ENCODE data around the gene MGAT4D.
"Not testable (repeated sequence)": the region's sequence is repeated elsewhere in the genome, so short reads cannot be mapped to it uniquely, and the experiment has no call there.

GRCh38 chr4:140444347-140444746, 53.7 kb downstream of the MGAT4D start:
- TF ChIP-seq POLR2A (IDR thresholded peaks at IDR 0.05; ENCODE audit: low read depth, low read length); PBX3 (IDR thresholded peaks at IDR 0.05; ENCODE audit: insufficient replicate concordance, low read depth, low read length); EZH2 (IDR thresholded peaks at IDR 0.05; ENCODE audit: borderline replicate concordance, control insufficient read depth, low read depth, low read length); NFYB (IDR thresholded peaks at IDR 0.05; ENCODE audit: insufficient read depth, low read depth, low read length); CTCF (IDR thresholded peaks at IDR 0.05 in 2 of 3, conservative IDR thresholded peaks at IDR 0.05 in 1 of 3; ENCODE audit: control insufficient read depth in 2 of 3, extremely low read depth in 1 of 3, insufficient read depth in 1 of 3, low read depth in 3 of 3, low read length in 3 of 3); EP300 (IDR thresholded peaks at IDR 0.05; ENCODE audit: borderline replicate concordance in 1 of 2, control insufficient read depth in 1 of 2, low read depth in 2 of 2, low read length in 2 of 2); HDAC2 (IDR thresholded peaks at IDR 0.05); JUND (IDR thresholded peaks at IDR 0.05; ENCODE audit: low read depth, low read length); EGR1 (IDR thresholded peaks at IDR 0.05; ENCODE audit: borderline replicate concordance in 1 of 2, low read depth in 2 of 2, low read length in 2 of 2); POLR2AphosphoS5 (IDR thresholded peaks at IDR 0.05; ENCODE audit: low read length): not testable (repeated sequence)
- TF ChIP-seq, protein P1, sequence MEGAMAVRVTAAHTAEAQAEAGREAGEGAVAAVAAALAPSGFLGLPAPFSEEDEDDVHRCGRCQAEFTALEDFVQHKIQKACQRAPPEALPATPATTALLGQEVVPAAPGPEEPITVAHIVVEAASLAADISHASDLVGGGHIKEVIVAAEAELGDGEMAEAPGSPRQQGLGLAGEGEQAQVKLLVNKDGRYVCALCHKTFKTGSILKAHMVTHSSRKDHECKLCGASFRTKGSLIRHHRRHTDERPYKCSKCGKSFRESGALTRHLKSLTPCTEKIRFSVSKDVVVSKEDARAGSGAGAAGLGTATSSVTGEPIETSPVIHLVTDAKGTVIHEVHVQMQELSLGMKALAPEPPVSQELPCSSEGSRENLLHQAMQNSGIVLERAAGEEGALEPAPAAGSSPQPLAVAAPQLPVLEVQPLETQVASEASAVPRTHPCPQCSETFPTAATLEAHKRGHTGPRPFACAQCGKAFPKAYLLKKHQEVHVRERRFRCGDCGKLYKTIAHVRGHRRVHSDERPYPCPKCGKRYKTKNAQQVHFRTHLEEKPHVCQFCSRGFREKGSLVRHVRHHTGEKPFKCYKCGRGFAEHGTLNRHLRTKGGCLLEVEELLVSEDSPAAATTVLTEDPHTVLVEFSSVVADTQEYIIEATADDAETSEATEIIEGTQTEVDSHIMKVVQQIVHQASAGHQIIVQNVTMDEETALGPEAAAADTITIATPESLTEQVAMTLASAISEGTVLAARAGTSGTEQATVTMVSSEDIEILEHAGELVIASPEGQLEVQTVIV (IDR thresholded peaks at IDR 0.05; ENCODE audit: borderline replicate concordance, partially characterized antibody) = not testable (repeated sequence)
